ENCODE data around the gene ADAM20.

DNA sequence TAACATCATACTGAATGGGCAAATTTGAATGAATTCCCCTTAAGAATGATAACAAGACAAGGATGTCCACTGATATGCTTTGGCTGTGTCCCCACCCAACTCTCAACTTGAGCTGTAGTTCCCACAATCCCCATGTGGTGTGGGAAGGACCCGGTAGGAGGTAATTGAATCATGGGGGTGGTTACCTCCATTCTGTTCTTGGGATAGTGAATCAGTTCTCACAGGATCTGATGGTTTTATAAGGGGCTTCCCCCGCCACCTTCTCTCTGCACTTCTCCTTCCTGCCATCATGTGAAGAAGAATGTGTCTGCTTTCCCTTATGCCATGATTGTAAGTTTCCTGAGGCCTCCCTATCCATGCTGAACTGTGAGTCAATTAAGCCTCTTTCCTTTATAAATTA, 36.3 kb upstream of the ADAM20 start:
- TF ChIP-seq, protein P1, sequence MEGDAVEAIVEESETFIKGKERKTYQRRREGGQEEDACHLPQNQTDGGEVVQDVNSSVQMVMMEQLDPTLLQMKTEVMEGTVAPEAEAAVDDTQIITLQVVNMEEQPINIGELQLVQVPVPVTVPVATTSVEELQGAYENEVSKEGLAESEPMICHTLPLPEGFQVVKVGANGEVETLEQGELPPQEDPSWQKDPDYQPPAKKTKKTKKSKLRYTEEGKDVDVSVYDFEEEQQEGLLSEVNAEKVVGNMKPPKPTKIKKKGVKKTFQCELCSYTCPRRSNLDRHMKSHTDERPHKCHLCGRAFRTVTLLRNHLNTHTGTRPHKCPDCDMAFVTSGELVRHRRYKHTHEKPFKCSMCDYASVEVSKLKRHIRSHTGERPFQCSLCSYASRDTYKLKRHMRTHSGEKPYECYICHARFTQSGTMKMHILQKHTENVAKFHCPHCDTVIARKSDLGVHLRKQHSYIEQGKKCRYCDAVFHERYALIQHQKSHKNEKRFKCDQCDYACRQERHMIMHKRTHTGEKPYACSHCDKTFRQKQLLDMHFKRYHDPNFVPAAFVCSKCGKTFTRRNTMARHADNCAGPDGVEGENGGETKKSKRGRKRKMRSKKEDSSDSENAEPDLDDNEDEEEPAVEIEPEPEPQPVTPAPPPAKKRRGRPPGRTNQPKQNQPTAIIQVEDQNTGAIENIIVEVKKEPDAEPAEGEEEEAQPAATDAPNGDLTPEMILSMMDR (IDR thresholded peaks at IDR 0.05; ENCODE audit: low read depth, low read length), result no peak
- TF ChIP-seq EZH2phosphoT487 (IDR thresholded peaks at IDR 0.05; ENCODE audit: low read depth), result no peak

Measured in OCI-LY3 (cell line).